ENCODE measurements around the gene SEPTIN1.

DNA sequence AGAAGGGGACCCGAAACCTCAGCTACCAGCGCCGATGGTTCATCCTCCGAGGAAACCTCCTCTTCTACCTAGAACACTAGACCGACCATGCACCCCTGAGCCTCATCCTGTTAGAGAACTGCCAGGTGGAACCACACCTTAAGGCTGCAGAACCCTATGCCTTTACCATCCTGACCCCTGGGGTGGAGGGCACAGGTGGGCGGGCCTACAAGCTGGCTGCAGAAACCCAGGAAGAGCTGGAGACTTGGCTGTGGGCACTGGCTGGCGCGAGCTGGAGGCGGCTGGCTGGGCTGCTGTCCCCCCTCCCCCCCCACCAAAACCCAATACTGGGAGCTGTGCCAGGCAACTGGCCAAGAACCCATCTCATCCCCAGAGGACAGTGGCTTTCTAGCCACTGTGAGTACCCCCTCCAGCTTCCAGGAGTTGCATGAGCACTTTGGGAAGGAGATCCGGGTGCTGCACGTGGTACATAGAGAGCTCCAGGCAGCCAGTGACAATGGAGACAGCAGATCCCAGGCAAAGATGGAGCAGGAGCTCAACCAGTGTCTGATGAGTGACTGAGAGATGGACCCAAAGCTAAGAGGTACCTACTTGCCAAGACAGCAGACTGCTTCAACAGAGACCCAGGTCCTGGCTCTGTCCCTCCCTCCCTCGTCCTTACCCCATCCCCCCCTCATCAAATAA, 25.8 kb downstream of the SEPTIN1 start:
- no peak for TF ChIP-seq POLR2A (IDR thresholded peaks at IDR 0.05)
- TF ChIP-seq CTCF (IDR thresholded peaks at IDR 0.05 in 4 of 5, conservative IDR thresholded peaks at IDR 0.05 in 1 of 5) = no peak
